Measurements from ENCODE around the gene ILDR2.

DNA sequence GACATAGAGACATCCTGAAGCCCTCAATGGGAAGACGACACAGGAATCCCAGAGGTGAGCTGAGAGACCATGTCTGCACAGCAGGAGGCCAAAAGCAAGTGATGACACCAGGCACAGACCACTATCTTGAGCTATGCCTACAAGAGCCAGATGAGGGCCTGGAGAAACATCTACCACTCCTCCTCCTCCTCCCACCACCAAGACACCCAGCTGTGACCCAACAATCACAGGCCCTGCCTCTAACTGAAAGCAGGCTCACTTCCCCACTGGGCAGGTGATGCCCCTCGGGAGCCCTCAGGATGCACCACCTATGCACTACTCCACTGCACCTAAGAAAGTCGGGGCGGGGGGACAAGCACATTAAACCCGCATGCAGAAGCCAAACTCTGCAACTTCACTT is 115.7 kb downstream of the ILDR2 start:
- no peak for TF ChIP-seq SMC3 (IDR thresholded peaks at IDR 0.05; ENCODE audit: low read depth, low read length)
- TF ChIP-seq, protein P1, sequence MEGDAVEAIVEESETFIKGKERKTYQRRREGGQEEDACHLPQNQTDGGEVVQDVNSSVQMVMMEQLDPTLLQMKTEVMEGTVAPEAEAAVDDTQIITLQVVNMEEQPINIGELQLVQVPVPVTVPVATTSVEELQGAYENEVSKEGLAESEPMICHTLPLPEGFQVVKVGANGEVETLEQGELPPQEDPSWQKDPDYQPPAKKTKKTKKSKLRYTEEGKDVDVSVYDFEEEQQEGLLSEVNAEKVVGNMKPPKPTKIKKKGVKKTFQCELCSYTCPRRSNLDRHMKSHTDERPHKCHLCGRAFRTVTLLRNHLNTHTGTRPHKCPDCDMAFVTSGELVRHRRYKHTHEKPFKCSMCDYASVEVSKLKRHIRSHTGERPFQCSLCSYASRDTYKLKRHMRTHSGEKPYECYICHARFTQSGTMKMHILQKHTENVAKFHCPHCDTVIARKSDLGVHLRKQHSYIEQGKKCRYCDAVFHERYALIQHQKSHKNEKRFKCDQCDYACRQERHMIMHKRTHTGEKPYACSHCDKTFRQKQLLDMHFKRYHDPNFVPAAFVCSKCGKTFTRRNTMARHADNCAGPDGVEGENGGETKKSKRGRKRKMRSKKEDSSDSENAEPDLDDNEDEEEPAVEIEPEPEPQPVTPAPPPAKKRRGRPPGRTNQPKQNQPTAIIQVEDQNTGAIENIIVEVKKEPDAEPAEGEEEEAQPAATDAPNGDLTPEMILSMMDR (IDR thresholded peaks at IDR 0.05), result no peak
- TF ChIP-seq NRF1 (IDR thresholded peaks at IDR 0.05; ENCODE audit: low read depth, low read length), result no peak
- TF ChIP-seq, protein P2, sequence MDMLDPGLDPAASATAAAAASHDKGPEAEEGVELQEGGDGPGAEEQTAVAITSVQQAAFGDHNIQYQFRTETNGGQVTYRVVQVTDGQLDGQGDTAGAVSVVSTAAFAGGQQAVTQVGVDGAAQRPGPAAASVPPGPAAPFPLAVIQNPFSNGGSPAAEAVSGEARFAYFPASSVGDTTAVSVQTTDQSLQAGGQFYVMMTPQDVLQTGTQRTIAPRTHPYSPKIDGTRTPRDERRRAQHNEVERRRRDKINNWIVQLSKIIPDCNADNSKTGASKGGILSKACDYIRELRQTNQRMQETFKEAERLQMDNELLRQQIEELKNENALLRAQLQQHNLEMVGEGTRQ (IDR thresholded peaks at IDR 0.05; ENCODE audit: borderline replicate concordance, low read depth, low read length), result no peak
- TF ChIP-seq EZH2phosphoT487 (IDR thresholded peaks at IDR 0.05; ENCODE audit: borderline replicate concordance, low read depth), result no peak
- no peak for TF ChIP-seq TEAD4 (IDR thresholded peaks at IDR 0.05; ENCODE audit: borderline replicate concordance, insufficient read depth)
- no peak for TF ChIP-seq TAF1 (IDR thresholded peaks at IDR 0.05; ENCODE audit: borderline replicate concordance, low read depth, low read length)
- TF ChIP-seq JUND (IDR thresholded peaks at IDR 0.05), result no peak
- TF ChIP-seq, protein P3, sequence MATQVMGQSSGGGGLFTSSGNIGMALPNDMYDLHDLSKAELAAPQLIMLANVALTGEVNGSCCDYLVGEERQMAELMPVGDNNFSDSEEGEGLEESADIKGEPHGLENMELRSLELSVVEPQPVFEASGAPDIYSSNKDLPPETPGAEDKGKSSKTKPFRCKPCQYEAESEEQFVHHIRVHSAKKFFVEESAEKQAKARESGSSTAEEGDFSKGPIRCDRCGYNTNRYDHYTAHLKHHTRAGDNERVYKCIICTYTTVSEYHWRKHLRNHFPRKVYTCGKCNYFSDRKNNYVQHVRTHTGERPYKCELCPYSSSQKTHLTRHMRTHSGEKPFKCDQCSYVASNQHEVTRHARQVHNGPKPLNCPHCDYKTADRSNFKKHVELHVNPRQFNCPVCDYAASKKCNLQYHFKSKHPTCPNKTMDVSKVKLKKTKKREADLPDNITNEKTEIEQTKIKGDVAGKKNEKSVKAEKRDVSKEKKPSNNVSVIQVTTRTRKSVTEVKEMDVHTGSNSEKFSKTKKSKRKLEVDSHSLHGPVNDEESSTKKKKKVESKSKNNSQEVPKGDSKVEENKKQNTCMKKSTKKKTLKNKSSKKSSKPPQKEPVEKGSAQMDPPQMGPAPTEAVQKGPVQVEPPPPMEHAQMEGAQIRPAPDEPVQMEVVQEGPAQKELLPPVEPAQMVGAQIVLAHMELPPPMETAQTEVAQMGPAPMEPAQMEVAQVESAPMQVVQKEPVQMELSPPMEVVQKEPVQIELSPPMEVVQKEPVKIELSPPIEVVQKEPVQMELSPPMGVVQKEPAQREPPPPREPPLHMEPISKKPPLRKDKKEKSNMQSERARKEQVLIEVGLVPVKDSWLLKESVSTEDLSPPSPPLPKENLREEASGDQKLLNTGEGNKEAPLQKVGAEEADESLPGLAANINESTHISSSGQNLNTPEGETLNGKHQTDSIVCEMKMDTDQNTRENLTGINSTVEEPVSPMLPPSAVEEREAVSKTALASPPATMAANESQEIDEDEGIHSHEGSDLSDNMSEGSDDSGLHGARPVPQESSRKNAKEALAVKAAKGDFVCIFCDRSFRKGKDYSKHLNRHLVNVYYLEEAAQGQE (IDR thresholded peaks at IDR 0.05; ENCODE audit: low read depth, low read length), result no peak
- TF ChIP-seq GABPA (IDR thresholded peaks at IDR 0.05; ENCODE audit: low read depth), result no peak
